GM19463 (cell line): ENCODE measurements around the gene BLTP2.

Experiments
- ATAC-seq: cut with Tn5 transposase; IDR thresholded peaks from one replicate; pipeline ENCODE4 v1.9.1; 2021; ENCODE audit warnings: mild to moderate bottlenecking, moderate library complexity; ENCODE audit not compliant: unreplicated experiment

The BLTP2 gene

GRCh38 chr17:28599311-28600184 is 45.4 kb downstream of the BLTP2 start:
- ATAC-seq = peak; percentile 31

- ATAC-seq = peak; percentile 79
Measured at GRCh38 chr17:28598799-28599310, 46.1 kb downstream of the BLTP2 start, which contains the start of gene SPAG5. SPAG5 (minus strand) TSS chr17:28599025; CDS start chr17:28598946, 79 bp downstream.

GRCh38 chr17:28598389-28598788 is 46.6 kb downstream of the BLTP2 start:
- no peak for ATAC-seq

- ATAC-seq = no peak
Measured at GRCh38 chr17:28597606-28598383, 47.2 kb downstream of the BLTP2 start.
